EL (cell line): ENCODE data around the gene TBC1D22A.

Source experiments
- DNase-seq: peaks from one replicate; pipeline ENCODE4 v3.0.0-alpha.2; 2016

Gene TBC1D22A

DNA sequence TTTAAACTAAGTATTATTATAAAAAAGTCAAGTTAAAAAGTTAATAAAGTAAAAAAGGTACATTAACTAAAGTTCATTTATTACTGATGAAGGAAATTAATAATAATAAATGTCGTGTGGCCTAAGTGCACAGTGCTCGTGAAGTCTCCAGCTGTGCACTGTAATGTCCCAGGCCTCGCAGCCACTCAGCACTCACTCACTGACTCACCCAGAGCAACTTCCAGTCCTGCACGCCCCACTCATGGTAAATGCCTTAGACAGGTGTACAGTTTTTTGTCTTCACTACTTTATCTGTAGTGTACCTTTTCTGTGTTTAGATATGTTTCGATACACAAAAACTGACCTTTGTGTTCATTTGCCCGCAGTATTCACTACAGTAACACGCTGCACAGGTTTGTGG is 175.5 kb downstream of the TBC1D22A start:
- DNase-seq: no peak

DNA sequence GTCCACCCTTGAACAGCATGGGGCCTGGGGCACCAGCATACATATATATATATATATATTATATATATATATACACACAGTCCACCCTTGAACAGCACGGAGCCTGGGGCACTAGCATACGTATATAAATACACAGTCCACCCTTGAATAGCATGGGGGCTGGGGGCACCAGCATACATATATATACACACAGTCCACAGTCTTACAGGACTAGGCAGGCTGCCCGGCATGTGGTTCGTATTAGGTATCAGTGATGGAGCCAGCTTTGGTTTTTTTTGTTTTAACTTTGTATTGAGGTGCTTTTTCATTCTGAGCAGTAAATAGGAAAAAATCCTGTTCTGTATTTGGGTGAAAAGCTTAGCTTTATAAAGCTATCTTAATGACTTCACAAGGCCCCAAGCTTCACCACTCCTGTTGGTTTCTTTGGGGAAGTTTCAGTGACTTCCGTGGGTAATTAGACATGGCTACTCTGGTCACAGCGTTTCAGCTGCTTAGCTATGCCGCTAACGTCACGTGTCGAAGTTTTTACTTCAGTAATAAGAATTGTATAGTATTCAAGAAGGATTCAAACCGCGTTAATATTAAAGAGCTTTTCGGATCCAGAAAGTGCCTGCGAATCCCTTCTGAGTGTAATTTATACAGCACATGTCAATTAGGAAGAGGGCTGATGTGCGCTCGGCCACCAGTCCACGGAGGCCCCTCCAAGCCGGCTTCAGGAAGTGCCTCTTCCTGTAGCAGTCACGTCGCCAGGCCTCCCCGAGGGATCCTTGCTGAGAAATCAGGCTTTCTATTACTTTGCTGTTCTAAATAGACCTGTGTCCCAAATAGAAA is 179.7 kb downstream of the TBC1D22A start:
- DNase-seq: no peak

DNA sequence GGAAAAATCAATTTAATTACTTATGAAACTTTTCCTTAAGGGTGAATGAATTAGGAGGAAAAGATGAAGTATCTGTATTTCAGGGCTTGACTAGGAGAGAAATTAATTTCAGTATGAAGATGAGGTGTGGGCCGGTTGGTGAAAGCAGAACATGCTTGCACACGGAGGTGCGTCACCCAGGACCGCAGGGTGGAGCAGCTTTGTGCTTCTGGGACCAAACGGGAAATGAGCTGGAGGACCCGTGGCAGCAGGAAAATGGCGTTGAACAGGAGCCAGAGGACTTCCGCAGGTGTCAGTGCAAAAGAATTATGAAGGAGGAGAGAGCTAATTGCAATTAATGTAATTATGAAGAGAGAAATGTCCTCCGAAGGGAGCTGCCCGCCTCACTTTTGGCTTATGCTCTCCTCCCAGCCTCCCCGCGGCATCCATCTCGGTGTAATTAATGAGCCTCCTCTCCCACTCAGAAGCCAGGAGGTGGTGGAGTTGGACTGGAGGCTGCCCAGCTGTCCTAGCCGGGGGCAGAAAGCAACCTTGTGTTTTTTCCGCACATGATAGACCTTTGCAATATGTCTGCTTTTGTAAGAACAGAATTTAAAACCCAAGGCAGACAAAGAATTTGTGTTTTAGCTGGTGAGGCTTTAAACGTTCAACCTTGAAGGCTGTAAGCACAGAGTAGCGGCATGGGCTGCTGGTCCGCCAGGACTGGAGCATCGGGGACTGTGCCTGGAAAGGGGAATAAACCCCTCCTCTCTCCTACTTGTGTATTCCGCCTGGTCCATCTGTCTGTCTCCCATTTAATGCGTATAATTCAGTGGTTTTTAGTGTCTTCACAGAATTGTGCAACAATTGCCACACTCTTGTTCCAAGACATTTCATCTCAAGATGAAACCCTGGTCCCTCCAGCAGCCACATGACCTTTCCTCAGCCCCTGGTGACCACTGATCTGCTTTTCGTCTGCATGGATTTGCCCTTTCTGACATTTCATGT is 180.6 kb downstream of the TBC1D22A start:
- no peak for DNase-seq

GRCh38 chr22:46945481-46945880 is 183.0 kb downstream of the TBC1D22A start:
- no peak for DNase-seq

- DNase-seq: no peak
Measured at GRCh38 chr22:46946383-46946962, 184.0 kb downstream of the TBC1D22A start.

GRCh38 chr22:46947516-46948257 is 185.2 kb downstream of the TBC1D22A start:
- no peak for DNase-seq

DNA sequence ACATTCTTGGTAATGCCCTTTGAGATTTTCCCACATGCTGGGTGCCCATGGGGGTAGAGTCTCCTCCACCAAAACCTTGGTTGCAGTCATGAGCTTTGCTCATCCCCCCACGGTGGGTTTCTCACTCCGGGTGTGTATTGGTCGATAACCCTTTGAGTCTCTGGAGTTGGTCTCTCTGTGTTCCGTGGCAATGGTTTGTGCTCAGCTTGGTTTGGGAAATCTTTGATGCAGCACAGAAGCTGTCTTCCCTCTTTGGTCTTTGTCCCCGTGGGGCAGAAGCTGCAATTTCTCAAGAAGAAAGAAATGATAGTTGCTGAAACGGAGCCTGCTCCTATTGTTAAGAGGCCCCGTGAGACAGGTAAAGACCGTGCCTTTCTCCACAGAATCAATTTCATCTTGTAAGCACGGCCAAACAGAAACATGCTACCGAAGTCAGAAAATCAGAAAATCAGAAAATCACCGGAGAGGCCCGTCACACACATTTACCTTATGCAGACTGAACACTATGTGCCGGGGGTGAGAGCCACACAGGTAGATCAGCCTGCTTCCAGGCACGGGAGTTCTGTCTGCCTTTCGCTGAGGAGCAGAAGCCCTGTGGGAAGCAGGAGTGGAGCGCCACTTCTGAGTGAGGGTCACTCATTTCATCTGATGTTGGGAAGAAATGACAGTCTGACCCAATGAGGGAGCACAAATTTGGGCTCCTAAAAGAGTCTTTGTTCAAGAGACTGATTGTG is 186.1 kb downstream of the TBC1D22A start:
- DNase-seq: no peak

GRCh38 chr22:46951350-46951749 is 188.9 kb downstream of the TBC1D22A start:
- no peak for DNase-seq

DNA sequence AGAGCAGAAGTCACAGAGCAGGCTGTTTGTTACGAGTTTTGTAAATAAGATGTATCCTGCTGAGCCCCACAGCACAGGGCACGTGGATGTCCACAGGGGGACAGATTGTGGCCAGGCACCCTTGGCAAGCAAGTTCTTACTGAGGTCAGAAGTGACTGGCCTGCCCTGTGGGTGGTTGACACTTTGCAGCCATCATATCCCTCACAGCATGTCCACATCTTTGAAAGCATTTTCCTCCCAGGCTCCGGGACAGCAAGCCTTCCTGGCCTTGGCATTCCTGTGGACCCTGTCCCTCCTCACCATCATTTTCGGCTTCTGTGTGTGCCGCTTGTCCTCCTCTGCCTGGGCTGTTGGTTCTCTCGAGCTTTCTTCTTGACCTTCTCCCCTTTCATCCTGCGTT is 189.5 kb downstream of the TBC1D22A start:
- no peak for DNase-seq

DNA sequence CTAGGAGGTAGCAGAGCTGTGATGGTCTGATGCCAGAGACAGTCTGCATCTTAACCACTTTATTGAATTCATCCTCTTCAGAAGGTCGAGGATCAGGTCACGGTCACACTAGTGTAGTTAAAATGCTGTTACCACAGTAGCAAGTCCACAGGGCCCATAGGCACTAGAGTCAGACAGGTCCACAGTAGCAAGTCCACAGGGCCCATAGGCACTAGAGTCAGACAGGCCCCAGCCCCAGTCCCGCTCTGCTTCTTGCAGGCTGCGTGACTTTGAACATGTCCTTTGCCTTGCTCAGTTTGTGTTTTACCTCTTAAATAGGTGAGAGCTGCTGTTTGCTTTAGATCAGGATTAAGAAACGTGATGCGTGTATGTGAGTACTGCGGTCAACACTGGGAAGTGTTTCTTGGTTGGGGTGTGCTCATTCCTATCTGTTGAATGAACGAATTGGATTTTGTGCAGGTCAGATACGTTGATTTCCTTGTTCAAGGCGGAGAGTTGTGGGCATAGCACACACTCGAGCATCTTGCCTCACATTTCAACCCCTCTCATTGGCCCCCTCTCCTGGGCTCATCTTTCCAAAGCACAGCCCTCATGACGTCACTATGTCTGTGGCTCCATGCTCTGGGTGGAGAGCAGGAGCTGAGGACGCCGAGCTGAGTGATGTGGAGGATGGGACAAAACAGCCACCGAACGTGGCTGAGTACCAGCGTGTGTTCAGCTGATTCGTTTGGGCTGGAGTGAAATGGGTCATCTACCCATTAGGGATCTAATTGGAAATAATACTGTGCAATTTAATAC is 191.7 kb downstream of the TBC1D22A start:
- DNase-seq: no peak

DNA sequence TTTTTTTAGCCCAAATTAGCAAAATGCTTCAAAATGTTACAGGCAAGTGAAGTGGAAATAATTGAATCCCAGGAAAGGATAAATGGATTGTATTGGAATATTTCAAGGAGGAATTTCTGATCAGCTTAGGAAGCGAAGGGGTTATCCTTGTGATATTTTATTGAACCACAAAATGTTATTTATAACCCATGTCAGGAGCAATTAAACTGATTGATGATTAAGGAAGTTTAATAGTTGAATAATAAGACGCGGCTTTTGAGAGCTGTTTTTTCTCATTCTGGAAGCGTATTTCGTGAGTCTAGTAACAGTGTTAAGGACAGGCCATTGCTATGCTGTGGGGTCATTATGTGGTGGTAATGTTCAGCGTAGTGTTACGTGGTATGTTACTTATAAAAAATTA is 192.3 kb downstream of the TBC1D22A start:
- DNase-seq: no peak

GRCh38 chr22:46956498-46957215 is 194.2 kb downstream of the TBC1D22A start:
- no peak for DNase-seq

DNA sequence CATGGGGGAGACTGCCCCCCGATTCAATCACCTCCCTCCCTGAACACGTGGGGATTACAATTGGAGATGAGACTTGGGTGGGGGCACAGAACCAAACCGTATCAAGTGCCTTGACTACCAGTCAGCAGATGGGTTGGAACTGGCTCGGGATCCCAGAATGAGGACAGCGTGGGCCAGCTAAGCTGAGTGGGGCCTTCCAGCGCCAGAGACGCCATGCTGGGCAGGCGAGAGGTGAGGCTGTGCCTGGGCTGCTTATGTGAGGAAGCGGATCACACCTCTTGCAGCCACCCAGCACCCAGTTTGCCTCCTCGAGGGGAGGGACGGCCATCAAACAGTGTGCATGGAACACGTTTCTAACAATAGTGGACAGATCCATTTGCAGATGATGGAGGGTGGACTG is 195.1 kb downstream of the TBC1D22A start:
- no peak for DNase-seq

DNA sequence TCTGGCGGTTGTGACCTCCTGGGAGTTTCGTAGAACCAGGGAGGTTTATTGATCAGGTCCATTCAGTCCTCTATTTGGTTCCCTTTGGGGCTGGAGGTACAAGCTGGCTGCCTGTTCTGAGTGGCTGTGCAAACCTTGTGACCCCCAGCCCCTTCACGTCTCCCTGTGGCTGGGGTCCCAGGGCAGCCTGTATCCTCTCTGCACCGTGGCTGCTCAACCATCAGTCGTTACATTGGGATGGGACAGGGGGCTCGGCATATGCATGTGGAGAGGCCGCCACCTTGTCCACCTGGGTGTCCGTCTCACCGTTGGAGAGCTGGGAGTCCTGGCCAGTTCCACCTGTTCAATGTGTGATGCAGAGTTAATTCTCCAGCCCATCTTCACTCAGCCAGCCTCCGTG is 195.7 kb downstream of the TBC1D22A start:
- no peak for DNase-seq

DNA sequence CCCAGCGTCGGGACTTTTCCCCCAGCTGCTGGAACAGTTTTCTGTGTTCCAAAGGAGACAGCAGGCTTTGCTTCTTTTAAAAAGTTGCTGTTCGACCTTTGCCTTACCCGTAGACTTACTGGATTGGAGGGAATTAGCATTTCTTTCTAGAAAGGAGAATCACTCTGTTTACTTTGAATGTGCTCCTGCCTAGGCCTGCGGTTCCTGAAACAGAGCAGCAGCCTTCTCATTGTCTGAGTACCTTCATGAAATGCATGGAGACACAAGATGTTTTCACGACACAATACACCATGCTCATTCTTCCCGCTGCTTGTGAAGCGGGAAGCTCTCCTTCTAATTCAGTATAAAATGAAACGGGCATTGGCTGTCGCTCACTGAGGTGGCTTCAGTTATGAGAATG is 196.2 kb downstream of the TBC1D22A start:
- no peak for DNase-seq

GRCh38 chr22:46959369-46959768 is 196.9 kb downstream of the TBC1D22A start:
- no peak for DNase-seq

- DNase-seq: no peak
Measured at GRCh38 chr22:46961591-46962295, 199.3 kb downstream of the TBC1D22A start.

DNA sequence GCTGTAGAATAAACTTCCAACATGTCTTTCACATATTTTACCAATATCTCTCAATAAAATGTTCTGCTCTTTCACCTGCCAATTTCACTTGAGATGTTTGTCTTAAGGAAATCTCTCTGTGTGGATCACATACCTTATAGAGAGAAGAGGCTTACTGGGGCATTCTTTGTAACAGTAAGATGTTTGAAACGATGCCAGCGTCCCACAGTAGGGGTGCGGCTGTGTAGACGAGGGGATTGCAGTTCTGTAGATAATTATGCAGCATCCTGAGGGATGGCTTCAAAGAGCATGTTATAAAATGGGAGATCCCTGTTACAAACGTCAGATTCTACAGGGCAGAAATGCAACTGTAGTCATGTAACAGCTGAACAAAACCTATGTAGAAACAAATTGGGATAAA is 200.0 kb downstream of the TBC1D22A start:
- DNase-seq: no peak

- no peak for DNase-seq
Measured at GRCh38 chr22:46963672-46964545, 201.5 kb downstream of the TBC1D22A start.
